Head of caudate nucleus (tissue), 42 donors: Measurements from ENCODE around the gene VWC2.

Experiments
- DNase-seq, 42 donors: peaks; one replicate each; pipeline versions ENCODE4 v3.0.0 to v3.0.0-alpha.2; 2020 to 2021; ENCODE audit warnings: mixed read lengths in 7 of 42
- intact Hi-C: fragments of 100-400 bp; cut with DNase I; formaldehyde crosslinking; loops from one replicate; pipeline ENCODE4 v1.15.0; 2022

VWC2 gene

DNA sequence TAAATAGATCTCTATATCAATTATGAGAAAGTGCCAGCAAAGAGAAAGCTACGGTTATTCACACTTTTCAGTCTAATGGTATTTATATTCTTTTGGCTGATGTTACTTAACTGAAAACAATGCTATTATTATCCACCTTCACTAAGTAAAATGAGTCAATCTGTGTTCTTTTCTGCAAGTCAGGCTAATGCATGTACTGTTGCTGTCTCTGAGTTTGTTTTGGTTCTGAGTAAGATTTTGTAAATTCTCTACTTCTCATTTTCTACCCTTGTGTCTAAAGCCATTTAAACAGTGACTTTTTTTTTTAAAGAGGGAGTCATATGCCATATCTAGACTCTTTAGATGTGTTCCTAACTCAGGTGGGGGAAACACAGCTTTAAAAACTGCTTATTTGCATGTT lies 7.5 kb downstream of the VWC2 start:
- intact Hi-C loops = no loop called here
- no peak for DNase-seq

DNA sequence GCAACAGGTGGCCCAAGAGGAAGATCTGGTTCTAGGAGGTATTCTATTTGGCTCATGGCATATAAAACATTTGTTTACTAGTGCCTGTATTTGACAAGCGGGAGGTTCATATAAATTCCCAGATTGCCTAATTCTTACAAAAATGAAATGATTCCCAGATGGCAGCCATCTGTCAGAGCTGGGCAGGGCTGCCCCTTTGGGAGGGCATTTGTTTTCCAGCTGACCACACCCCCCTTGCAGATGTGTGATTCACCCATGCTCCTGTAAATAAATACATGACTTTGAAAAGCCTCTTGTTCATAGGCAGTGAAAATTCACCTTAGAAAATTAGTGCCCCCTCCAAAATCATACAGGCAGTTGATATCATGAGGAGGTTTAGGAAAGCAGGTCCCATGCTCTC lies 8.6 kb downstream of the VWC2 start:
- intact Hi-C loops = no loop called here
- DNase-seq = peak in 1 of 42 donors; percentile 21

DNA sequence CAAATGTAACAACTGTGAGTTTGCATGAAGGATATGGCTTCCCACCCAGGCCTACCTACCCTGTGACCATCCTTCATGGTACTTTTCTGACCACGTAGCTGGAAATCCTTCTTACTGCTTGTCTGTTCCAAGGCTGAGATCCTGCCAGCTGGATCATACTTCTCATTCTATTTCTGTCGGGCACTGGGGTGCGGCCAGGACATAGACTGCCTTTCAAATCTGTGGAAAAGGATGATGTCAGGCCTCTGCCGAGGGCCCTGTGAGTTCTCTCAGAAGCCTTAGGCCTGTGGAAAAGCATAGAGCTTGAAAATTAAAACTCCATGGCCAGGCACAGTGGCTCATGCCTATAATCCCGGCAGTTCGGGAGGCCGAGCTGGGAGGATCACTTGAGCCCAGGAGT lies 10.0 kb downstream of the VWC2 start:
- intact Hi-C loops = no loop called here

GRCh38 chr7:49787980-49788379 lies 14.5 kb downstream of the VWC2 start:
- DNase-seq = no peak
- intact Hi-C loops = no loop called here

More for the DNA sequence above, 10.0 kb downstream of the VWC2 start:
- peak in 3 of 42 donors; percentile 28 to 47 (median 37) for DNase-seq

- no peak for DNase-seq
- intact Hi-C loops = no loop called here
Observed at GRCh38 chr7:49788455-49789059, 15.1 kb downstream of the VWC2 start.

DNA sequence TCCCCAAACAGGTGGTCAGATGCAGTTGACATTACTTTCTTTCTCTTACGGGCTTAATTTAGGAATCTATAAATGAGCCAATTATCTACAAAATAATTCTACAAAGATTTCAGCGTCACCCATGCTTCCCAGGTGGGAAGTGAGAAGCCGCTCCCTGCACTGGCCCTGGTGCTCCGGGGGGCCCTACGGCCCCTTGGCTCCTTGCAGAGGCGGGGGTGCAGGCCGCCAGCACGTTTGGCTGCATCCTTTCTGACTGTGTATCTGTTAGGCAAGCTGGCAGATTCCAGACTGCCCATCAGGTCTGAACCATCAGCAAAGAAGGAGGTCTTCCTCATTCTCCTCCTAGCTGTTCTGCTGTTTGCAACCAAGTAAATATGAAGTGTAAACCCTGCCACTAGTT lies 16.3 kb downstream of the VWC2 start:
- intact Hi-C loops = no loop called here
- DNase-seq = no peak

DNA sequence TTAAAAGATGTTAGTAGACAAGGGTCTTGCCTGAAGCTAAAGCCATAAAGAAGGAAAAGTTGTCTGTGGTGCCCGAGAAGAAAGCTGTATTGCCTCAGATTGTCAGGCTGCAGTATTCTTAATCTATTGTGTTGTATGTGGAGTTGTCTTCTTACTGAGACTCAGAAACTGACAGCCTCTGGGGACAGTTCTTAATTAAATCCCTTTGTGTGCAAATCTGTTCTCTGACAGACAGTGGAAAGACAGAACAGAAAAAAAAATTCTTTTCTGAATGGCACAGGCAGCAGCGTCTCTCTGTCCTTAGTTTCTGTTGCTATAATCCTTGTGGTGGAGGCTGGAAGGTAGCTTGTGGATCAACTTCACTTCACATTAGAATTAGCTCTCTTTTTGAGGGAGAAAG lies 16.8 kb downstream of the VWC2 start:
- intact Hi-C loops = no loop called here
- no peak for DNase-seq

DNA sequence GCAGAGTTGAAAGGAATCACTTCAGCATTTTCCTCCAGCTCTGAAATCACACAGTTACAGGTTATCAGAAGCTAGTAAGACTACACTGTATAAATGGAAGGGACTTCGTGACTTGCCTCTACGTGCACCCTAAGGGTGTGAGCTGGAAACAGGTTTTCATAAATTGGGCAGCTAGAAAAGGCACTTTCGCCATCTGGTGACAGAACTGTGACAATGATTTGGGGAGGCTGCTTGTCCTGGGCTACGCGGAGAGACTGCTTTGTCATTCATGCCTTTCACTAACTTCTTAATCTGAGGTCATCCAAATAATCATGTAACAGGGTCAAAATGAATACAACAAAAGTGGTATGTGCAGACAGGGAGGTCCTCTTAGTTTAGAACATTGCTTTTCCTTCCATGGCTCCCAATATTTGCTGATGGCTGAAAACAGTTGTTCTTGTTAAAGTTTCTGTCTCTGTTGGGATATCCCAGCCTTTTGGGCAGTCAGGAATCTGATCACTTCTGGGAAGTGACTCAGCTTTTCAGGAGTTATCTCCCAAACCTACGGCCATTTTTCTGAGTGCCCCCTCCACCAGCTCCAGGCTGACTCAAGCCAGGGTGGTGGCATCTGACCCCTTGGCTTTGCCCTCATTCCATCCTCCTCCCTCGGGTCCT lies 17.8 kb downstream of the VWC2 start:
- intact Hi-C loops = no loop called here
- peak in 1 of 42 donors; percentile 30 for DNase-seq

GRCh38 chr7:49797987-49798660 lies 24.7 kb downstream of the VWC2 start:
- intact Hi-C loops = no loop called here
- no peak for DNase-seq

- intact Hi-C loops = no loop called here
- DNase-seq = no peak
Observed at GRCh38 chr7:49800031-49800430, 26.6 kb downstream of the VWC2 start.

- intact Hi-C loops = no loop called here
Observed at GRCh38 chr7:49802600-49802999, 29.2 kb downstream of the VWC2 start.

DNA sequence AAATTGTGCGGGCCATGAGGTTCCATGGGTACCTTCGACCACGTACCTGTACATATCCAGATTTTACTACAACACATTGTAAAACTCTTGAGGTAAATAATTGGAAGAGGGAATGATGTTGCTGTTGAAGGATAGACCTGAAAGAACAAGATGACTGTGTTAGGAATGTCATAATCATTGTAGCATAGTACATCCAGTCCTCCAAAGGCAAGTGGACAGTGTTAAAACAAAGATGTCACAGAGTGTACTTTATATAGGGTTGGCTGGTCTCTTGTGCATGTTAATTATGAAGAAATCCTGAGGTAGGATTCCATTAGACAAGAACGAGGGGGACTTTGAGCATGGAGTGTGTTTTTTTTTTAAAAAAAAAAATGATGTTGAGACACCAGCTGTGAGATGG lies 30.4 kb downstream of the VWC2 start:
- no peak for DNase-seq
- intact Hi-C loops = no loop called here

More at GRCh38 chr7:49802600-49802999, 29.2 kb downstream of the VWC2 start:
- DNase-seq = no peak

DNA sequence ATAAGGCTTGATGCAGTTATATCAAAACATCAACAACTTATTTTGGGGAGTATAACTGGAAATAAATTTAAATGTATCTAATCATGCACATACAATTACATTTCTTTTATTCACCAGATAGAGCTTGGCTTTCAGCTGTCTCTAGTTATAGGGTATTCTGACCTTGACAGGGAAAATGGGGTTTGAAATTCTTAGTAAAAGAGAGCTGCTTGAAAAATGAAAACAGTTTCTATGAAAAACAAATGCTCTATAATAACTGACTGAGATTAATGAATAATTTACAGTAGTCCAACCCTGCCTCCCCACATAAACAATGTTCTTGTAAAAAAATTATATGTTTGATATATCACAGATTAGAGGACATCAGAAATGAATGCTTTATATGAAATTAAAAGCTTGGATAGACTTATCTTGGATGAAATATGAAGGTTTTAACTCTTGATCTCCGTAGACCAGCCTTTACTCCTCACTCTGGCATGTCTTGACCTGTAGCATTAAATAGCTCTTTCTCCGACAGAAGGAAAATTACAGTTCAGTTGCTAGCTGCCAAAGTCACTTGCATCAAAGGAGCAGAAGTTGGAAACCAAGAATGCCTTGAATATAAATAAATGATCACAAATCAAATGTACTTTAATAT lies 32.1 kb downstream of the VWC2 start:
- intact Hi-C loops = no loop called here

DNA sequence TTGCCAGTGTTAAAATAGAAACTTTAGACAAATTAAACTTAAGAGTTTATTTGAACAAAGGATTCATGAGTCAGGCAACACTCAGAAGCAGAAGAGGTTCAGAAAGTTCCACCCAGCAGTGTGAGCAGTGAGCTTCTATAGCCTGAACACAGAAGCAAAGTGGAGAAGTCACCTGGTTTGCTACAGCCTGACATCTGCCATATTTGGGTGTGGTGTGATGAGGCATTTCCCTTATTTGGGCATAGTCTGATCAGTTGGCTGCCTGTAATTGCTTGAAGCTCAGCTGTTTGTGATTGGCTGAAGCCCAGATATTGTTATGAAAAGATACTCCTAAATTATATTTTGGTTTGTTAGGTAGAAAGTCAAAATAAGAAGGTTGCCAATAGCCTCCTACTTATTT lies 39.1 kb downstream of the VWC2 start:
- DNase-seq = no peak
- intact Hi-C loops = no loop called here

More for the DNA sequence above, 32.1 kb downstream of the VWC2 start:
- DNase-seq = no peak

- intact Hi-C loops = no loop called here
- DNase-seq = no peak
Observed at GRCh38 chr7:49817279-49817678, 43.8 kb downstream of the VWC2 start.

DNA sequence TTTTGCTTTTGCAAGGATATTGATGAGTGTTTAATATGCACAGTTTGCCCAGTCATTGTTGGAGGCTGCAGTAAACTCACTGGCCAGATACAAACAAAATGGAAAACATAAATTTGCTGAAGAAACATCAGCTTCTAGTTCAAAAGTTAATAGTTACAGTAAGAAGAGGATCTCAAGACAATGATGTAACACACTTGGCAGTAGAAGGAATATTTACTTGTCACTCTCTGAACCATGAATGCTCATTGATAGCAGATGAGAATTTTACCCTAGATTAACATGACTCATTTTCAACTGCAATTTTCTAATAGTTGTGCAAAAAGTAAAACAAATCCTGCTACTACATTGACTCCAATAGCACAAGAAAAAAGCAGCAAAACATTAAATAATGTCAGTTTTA lies 47.7 kb downstream of the VWC2 start:
- DNase-seq = no peak
- intact Hi-C loops = no loop called here

GRCh38 chr7:49822856-49823255 lies 49.4 kb downstream of the VWC2 start:
- no peak for DNase-seq
- intact Hi-C loops = no loop called here

GRCh38 chr7:49823566-49823965 lies 50.1 kb downstream of the VWC2 start:
- intact Hi-C loops = no loop called here
- no peak for DNase-seq

DNA sequence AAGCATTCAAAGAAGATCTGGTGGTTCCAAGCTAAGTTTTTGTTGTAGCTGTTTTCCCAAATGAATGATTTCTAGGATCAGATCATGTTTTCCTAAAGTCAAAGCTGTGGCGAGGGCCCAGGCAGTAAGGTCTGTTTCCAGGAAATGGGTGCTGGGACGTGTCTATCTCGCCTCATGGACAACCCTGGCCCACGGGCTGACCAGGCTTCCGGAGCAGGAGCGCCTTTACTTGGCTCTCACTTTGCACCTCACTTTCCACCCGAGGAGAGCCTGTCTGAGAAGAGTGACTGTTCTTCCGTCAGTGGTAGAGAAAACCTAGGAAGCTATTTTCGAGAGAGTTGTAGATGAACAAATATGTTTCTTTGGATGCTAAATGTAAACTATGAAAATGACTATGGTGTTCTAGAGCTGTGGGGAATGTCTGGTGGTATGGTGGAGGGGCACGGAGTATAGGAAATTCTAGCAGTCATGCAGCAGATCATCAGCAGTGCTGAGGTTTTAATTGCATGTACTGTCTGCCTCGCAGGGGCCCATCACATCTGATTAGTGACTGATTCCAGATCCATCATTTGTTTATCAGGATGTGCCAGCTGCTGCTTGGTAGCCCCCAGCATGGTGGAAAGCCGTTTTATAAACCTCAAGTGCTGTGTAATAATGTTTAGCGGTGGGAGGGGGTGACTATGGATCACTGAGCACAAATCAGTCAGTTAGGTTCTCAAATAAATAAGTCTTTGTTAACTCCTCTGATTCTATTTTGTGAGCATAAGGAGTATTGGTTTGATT lies 66.6 kb downstream of the VWC2 start:
- intact Hi-C loops = no loop called here
- no peak for DNase-seq
